Body of pancreas (tissue), 4 donors: ENCODE data around the gene CLINT1. TPM values are rescaled to one million over a fixed set of nuclear protein-coding genes. Genes with fewer than 3 reads are reported as not detected.

ENCODE experiments used
- ATAC-seq: fragments of 150-250 bp; one replicate; pipeline ENCODE4 v1.9.1; 2016
- DNase-seq, 4 donors: peaks; one replicate each; pipeline ENCODE4 v3.0.0-alpha.2; 2019
- H3K27ac ChIP-seq, 4 donors: fragments of 200-600 bp; sonication (generic); 1 replicate in 3 of 4; 2 replicates in 1 of 4; pipeline versions ENCODE4 v1.5.1 to v1.6.1; 2016 to 2019; ENCODE audit warnings: mild to moderate bottlenecking in 1 of 4, mixed read lengths in 1 of 4, moderate library complexity in 1 of 4
- H3K27me3 ChIP-seq, 2 donors: fragments of 200-600 bp; sonication (generic); one replicate each; pipeline ENCODE4 v1.6.0; 2016; ENCODE audit warnings: mild to moderate bottlenecking in 1 of 2
- H3K36me3 ChIP-seq, 2 donors: fragments of 200-600 bp; sonication (generic); replicated peaks in 1 of 2; 2 replicates each; pipeline ENCODE4 v1.5.1; 2016; ENCODE audit warnings: low read depth in 2 of 2; ENCODE audit not compliant: insufficient read depth in 1 of 2
- H3K4me1 ChIP-seq: fragments of 200-600 bp; sonication (generic); one replicate; pipeline ENCODE4 v1.6.0; 2016
- H3K4me3 ChIP-seq, 2 donors: fragments of 200-600 bp; sonication (generic); 1 replicate in 1 of 2; 2 replicates in 1 of 2; pipeline ENCODE4 v1.5.1; 2016 to 2019
- H3K9me3 ChIP-seq, 3 donors: fragments of 200-600 bp; sonication (generic); 1 replicate in 2 of 3; 2 replicates in 1 of 3; pipeline ENCODE4 v1.5.1; 2016
- POLR2A ChIP-seq, 3 donors: fragments of 450-650 bp; IDR thresholded peaks; one replicate each; pipeline ENCODE4 v1.6.1; 2016; ENCODE audit warnings: antibody characterized with exemption in 3 of 3, mild to moderate bottlenecking in 2 of 3
- WGBS, 2 donors: methylation state at CpG; one replicate each; pipeline ENCODE4 v1.1.5; 2017; 5-methylcytosine and 5-hydroxymethylcytosine counted together
- intact Hi-C: fragments of 100-400 bp; cut with DNase I; formaldehyde crosslinking; loops from one replicate; pipeline ENCODE4 v1.15.1; 2023
- total RNA-seq, 2 donors: library from RNA; depleted of rRNA; stranded (reverse); fragments of >200 nt; gene quantifications; one replicate each; pipeline ENCODE4 v1.1.0, GENCODE V29; 2016
- TF ChIP-seq, protein P1 (sequence below), 7 experiments: fragments of 450-650 bp in 4 of 7; fragments of 200-600 bp in 3 of 7; sonication (generic) in 3 of 7; IDR thresholded peaks; one replicate each; pipeline ENCODE4 v1.5.1; 2016 to 2019; ENCODE audit warnings: antibody characterized with exemption in 7 of 7

Gene CLINT1
- total RNA-seq, 2 donors from 2014 or later = 59.0 to 75.8 TPM

DNA sequence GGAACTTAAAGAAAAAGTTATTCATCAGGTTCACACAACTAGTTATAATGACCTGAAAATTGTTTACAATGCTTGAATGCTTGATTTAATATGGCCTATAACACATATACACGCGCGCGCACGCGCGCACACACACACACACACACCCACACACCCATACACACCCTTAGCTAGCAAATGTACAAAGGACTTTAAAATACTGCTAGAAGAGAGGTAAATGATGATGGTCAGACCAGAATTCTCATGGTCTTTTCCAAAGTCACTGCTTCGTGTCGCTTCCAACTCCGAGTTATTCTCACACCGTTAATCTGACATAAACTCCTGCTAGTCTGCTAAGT, 109.5 kb downstream of the CLINT1 start:
- peaks cover 0 to 13% of the 10 kb centered on the region in 2 donors for H3K36me3 ChIP-seq
- no peak for TF ChIP-seq POLR2A (IDR thresholded peaks at IDR 0.05)
- TF ChIP-seq, protein P1, sequence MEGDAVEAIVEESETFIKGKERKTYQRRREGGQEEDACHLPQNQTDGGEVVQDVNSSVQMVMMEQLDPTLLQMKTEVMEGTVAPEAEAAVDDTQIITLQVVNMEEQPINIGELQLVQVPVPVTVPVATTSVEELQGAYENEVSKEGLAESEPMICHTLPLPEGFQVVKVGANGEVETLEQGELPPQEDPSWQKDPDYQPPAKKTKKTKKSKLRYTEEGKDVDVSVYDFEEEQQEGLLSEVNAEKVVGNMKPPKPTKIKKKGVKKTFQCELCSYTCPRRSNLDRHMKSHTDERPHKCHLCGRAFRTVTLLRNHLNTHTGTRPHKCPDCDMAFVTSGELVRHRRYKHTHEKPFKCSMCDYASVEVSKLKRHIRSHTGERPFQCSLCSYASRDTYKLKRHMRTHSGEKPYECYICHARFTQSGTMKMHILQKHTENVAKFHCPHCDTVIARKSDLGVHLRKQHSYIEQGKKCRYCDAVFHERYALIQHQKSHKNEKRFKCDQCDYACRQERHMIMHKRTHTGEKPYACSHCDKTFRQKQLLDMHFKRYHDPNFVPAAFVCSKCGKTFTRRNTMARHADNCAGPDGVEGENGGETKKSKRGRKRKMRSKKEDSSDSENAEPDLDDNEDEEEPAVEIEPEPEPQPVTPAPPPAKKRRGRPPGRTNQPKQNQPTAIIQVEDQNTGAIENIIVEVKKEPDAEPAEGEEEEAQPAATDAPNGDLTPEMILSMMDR (IDR thresholded peaks at IDR 0.05) = no peak
- no peaks in the 10 kb centered on the region for H3K27me3 ChIP-seq
- H3K4me3 ChIP-seq = no peak overlapping the region
- H3K27ac ChIP-seq = no peak overlapping the region
- WGBS, 2 donors = 83 to 90% methylated on average over 11 of the region's 11 CpGs
- peaks cover 11% of the 10 kb centered on the region for H3K4me1 ChIP-seq
- intact Hi-C loops = no loop called here
- DNase-seq (no peak), ATAC-seq (no peak)
- H3K9me3 ChIP-seq = no peaks in the 10 kb centered on the region

DNA sequence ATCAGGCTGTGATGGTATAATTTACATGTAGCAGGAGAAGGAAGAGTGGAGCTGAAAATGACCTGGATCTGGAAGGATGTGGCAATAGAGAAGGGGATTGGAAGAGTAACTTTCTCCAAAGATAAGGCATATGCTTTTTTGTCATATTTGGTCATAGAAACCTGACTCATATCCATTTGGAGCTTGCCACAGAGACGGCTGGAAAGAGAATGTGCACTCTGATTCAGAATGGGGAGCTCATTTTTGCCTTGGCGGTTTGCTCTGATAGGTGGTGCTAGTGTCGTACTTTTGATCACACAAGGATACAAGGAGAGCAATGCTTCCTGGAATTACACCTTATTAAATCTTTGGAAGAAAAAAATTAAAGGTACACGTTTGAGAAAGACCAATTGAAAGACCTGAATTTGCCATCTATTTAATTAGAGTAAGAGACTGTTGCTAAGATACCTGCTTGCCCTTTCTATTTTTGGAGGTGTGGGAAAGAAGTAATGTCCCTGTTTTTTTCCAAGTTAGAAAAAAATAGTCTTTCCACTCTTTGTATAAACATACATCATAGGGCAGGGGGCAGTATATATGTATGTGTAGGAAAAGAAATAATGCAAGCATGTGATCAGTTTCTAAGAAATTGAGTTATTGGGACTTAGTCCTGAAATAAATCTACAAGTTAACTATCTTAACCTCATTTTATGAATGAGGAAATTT, 110.0 kb downstream of the CLINT1 start:
- Histone ChIP-seq H3K27me3 (no peaks in the 10 kb centered on the region), H3K4me3 (no peak overlapping the region), H3K9me3 (no peaks in the 10 kb centered on the region), H3K36me3 (peaks cover 0 to 12% of the 10 kb centered on the region in 2 donors), H3K27ac (no peak overlapping the region), H3K4me1 (peaks cover 11% of the 10 kb centered on the region)
- ATAC-seq (no peak), DNase-seq (no peak)
- intact Hi-C loops = no loop called here
- TF ChIP-seq POLR2A (IDR thresholded peaks at IDR 0.05) = no peak
- TF ChIP-seq, protein P1 (IDR thresholded peaks at IDR 0.05) = no peak
- WGBS, 2 donors = 72 to 74% methylated on average over 4 of the region's 4 CpGs

DNA sequence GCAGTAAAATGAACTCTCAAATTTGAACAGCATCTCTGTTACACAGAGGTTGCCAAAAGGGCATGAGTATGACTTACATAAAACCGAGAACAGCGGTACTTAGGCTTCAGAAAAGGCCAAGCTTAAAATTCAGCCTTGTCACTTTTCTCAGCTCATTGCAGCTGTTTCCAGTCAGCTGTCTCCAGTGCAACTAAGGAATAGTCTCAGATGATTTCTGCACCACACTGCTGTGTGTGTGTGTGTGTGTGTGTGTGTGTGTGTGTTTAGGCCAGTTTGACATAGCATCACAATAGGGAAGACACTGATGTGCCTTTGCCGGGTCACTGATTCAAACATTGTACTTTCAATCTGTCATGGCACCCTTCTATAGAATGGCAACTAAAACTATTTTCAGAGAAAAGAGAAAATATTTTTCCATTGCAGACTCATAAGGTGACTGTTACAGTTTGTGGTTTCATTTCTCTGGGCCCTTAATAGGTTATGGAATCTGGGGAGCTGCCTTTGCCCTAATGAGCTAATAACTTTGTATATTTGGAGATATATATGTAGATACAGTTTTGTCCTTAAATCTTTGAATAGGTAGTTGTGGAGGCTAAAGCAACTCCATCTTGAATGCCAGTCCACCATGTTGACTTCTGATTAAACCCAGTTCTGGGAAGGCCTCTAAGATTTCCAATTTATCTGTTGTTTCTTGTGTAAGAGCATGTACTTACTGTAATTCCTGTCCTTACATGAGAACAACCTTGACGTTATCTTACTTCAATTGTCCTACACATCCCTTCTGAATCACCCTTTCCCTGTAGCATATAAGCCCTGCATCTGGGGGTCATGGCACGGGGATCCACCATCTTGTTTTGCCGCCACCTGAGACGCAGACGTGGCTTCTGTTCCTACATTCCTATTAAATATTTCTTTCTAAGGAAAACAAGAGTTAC, 110.9 kb downstream of the CLINT1 start:
- H3K9me3 ChIP-seq = no peaks in the 10 kb centered on the region
- no peaks in the 10 kb centered on the region for H3K27me3 ChIP-seq
- peaks cover 15% of the 10 kb centered on the region for H3K4me1 ChIP-seq
- TF ChIP-seq POLR2A (IDR thresholded peaks at IDR 0.05) = no peak
- no peak for ATAC-seq
- no peak for DNase-seq
- intact Hi-C loops = no loop called here
- peaks cover 0 to 3% of the 10 kb centered on the region in 2 donors for H3K36me3 ChIP-seq
- H3K4me3 ChIP-seq = no peak overlapping the region
- no peak overlapping the region for H3K27ac ChIP-seq
- WGBS, 2 donors = 89 to 96% methylated on average over 8 of the region's 8 CpGs

DNA sequence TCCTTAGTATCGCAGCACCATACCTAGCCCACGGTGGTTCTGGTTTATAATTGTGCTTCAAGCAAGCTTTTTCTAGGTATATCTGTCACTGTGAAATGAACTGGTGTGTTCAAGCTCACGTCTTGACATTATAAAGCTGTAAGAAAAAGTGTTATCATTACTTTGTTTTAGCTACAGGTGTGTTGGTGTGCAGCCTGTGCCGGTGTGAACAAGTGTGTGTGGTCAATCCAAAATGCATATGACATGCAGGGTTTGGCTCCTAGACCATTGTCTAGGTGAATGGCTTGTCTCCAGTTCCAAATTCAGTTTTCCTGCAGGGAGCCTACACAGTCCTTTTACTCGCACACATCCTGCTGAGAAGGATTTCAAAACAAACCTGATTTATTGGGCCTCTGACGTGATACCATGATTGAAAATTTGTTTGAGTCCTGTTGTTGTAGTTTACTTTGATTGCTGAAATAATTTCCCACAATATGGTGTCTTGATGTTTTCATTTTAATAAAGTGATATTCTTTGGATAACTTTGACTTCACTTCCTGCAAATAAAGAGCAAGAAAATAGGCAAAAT, 111.7 kb downstream of the CLINT1 start:
- Histone ChIP-seq H3K4me1 (peaks cover 18% of the 10 kb centered on the region), H3K27ac (no peak overlapping the region), H3K27me3 (no peaks in the 10 kb centered on the region), H3K9me3 (no peaks in the 10 kb centered on the region), H3K36me3 (no peaks in the 10 kb centered on the region), H3K4me3 (no peak overlapping the region)
- intact Hi-C loops = no loop called here
- ATAC-seq = no peak
- WGBS, 2 donors = 83 to 87% methylated on average over 6 of the region's 6 CpGs
- no peak for TF ChIP-seq POLR2A (IDR thresholded peaks at IDR 0.05)
- TF ChIP-seq, protein P1 (IDR thresholded peaks at IDR 0.05) = no peak
- DNase-seq = no peak

DNA sequence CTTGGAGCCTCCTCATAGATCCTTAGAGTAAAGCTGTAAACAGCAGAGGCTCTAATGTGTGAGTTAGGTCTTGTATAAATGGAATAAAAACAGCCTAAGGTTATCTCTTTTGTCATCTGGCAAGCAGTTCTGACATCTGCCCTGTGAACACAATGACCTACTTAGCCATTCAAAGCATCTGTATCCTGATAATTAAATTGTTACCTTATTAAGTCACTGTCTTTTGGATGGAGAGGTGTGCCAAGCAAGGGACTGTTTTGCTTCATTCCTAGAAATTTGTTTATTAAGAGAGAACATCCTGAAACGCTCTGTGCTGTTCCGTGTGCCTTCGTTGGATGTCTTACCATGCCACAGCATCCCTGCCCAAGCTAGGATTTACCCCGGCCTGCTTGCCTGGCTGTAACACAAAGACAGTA, 113.9 kb downstream of the CLINT1 start:
- H3K36me3 ChIP-seq = no peaks in the 10 kb centered on the region
- WGBS, 2 donors = 80 to 81% methylated on average over 4 of the region's 4 CpGs
- H3K27ac ChIP-seq = no peak overlapping the region
- H3K4me3 ChIP-seq = no peak overlapping the region
- peaks cover 18% of the 10 kb centered on the region for H3K4me1 ChIP-seq
- TF ChIP-seq, protein P1 (IDR thresholded peaks at IDR 0.05) = no peak
- TF ChIP-seq POLR2A (IDR thresholded peaks at IDR 0.05) = no peak
- no peaks in the 10 kb centered on the region for H3K9me3 ChIP-seq
- intact Hi-C loops = no loop called here
- H3K27me3 ChIP-seq = no peaks in the 10 kb centered on the region
- DNase-seq = no peak
- ATAC-seq = no peak
